GM12878 (cell line): ENCODE data around the gene MRPL18. TPM values are rescaled to one million over a fixed set of nuclear protein-coding genes. Genes with fewer than 3 reads are reported as not detected.

ENCODE experiments used
- ATAC-seq: fragments of 200-7000 bp; cut with Tn5 transposase; 3 replicates; pipeline ENCODE4 v1.9.1; 2020; ENCODE audit warnings: mild to moderate bottlenecking, moderate library complexity
- BruUV-seq: library from RNA; stranded (reverse); fragments of 400-500 nt; replicated peaks from 2 replicates; lab custom pipeline; 2021; lab: Mats Ljungman, UMichigan
- CTCF ChIA-PET: fragments of 300-600 bp; sonication (Branson Sonifier 250); formaldehyde crosslinking; extraction: SDS; loops from one replicate; lab custom pipeline; 2021; ENCODE audit warnings: inconsistent platforms; lab: Yijun Ruan, JAX
- POLR2A ChIA-PET: fragments of 350-600 bp; formaldehyde crosslinking; extraction: SDS; loops from one replicate; lab custom pipeline; 2021; ENCODE audit warnings: inconsistent platforms; lab: Charles Lee
- RAD21 ChIA-PET: fragments of 300-600 bp; sonication (Branson Sonifier 250); formaldehyde crosslinking; loops from one replicate; lab custom pipeline; 2023; ENCODE audit warnings: antibody characterized with exemption; ENCODE audit not compliant: unreplicated experiment; lab: Charles Lee
- SMC1A ChIA-PET: fragments of 300-600 bp; sonication (Branson Sonifier 250); formaldehyde crosslinking; loops from one replicate; lab custom pipeline; 2023; ENCODE audit not compliant: unreplicated experiment, uncharacterized antibody; lab: Charles Lee
- DNase-seq: peaks from one replicate; pipeline ENCODE4 v3.0.0-alpha.2; 2011; ENCODE audit warnings: low read depth, low spot score
- FAIRE-seq: peaks from 3 replicates; lab custom pipeline; 2011; peaks lifted over from hg19 to GRCh38; lab: Jason Lieb, UNC
- H2AFZ ChIP-seq: 2 replicates; pipeline ENCODE4 v1.6.0; 2011; ENCODE audit warnings: low read depth, low read length, control low read depth; ENCODE audit not compliant: control insufficient read depth
- H3K27ac ChIP-seq: 2 replicates; pipeline ENCODE4 v1.5.1; 2011; ENCODE audit warnings: control low read depth; ENCODE audit not compliant: control insufficient read depth, insufficient read depth
- H3K27me3 ChIP-seq, 2 experiments: replicated peaks in 1 of 2; 2 replicates each; pipeline versions ENCODE4 v1.6.0 to v1.6.1; 2011; ENCODE audit warnings: low read length in 1 of 2; ENCODE audit not compliant: control insufficient read depth in 2 of 2, insufficient read depth in 2 of 2
- H3K36me3 ChIP-seq, 2 experiments: 2 replicates each; pipeline ENCODE4 v1.5.1; 2011; ENCODE audit warnings: low read length in 1 of 2; ENCODE audit not compliant: control insufficient read depth in 2 of 2, insufficient read depth in 2 of 2
- H3K4me1 ChIP-seq: 2 replicates; pipeline ENCODE4 v1.6.1; 2011; ENCODE audit warnings: mild to moderate bottlenecking, low read length, moderate library complexity, mixed read lengths; ENCODE audit not compliant: control insufficient read depth, insufficient read depth
- H3K4me2 ChIP-seq: 2 replicates; pipeline ENCODE4 v1.6.0; 2011; ENCODE audit warnings: control low read depth; ENCODE audit not compliant: control insufficient read depth, insufficient read depth
- H3K4me3 ChIP-seq: fragments of 200-600 bp; sonication (generic); 2 replicates; pipeline ENCODE4 v1.5.1; 2016
- H3K79me2 ChIP-seq: 2 replicates; pipeline ENCODE4 v1.6.0; 2011; ENCODE audit warnings: low read length; ENCODE audit not compliant: control insufficient read depth, insufficient read depth
- H3K9ac ChIP-seq: 2 replicates; pipeline ENCODE4 v1.8.0; 2011; ENCODE audit warnings: low read length, control low read depth, mixed read lengths; ENCODE audit not compliant: control insufficient read depth, insufficient read depth
- H3K9me3 ChIP-seq: replicated peaks from 3 replicates; pipeline ENCODE4 v1.5.1; 2011; ENCODE audit warnings: mild to moderate bottlenecking, low read length; ENCODE audit not compliant: control insufficient read depth, insufficient read depth
- H4K20me1 ChIP-seq: 2 replicates; pipeline ENCODE4 v1.6.0; 2011; ENCODE audit not compliant: control insufficient read depth, insufficient read depth
- BCL11A ChIP-seq: IDR thresholded peaks from 2 replicates; pipeline ENCODE4 v1.6.1; 2011; ENCODE audit warnings: low read depth, low read length
- EED ChIP-seq: sonication (generic); IDR thresholded peaks from 2 replicates; pipeline ENCODE4 v1.6.1; 2016; ENCODE audit warnings: antibody characterized with exemption, low read depth
- ESRRA ChIP-seq: IDR thresholded peaks from 2 replicates; pipeline ENCODE4 v1.6.1; 2012; ENCODE audit warnings: mild to moderate bottlenecking, low read length, improper control_type of control experiment
- MLLT1 ChIP-seq: fragments of 450-650 bp; IDR thresholded peaks from 2 replicates; pipeline ENCODE4 v1.6.1; 2016; ENCODE audit warnings: mild to moderate bottlenecking
- NR2C2 ChIP-seq: IDR thresholded peaks from 2 replicates; pipeline ENCODE4 v1.6.1; 2011; ENCODE audit warnings: borderline replicate concordance, low read depth; ENCODE audit not compliant: control insufficient read depth, insufficient read length
- POLR2A ChIP-seq: IDR thresholded peaks from 2 replicates; pipeline ENCODE4 v1.6.1; 2011; ENCODE audit warnings: low read depth, mild to moderate bottlenecking, low read length
- POLR2AphosphoS2 ChIP-seq: IDR thresholded peaks from 2 replicates; pipeline ENCODE4 v1.6.1; 2011; ENCODE audit warnings: low read depth, mild to moderate bottlenecking, low read length, improper control_type of control experiment, moderate library complexity
- POLR2AphosphoS5 ChIP-seq: IDR thresholded peaks from 2 replicates; pipeline ENCODE4 v1.6.1; 2011; ENCODE audit warnings: mild to moderate bottlenecking, low read length, inconsistent platforms
- WGBS: methylation state at CpG from one replicate; pipeline ENCODE4 v1.1.6; 2016; ENCODE audit warnings: low lambda C conversion rate; ENCODE audit not compliant: insufficient replicate concordance, insufficient coverage; ENCODE audit errors: missing lambda C conversion rate; 5-methylcytosine and 5-hydroxymethylcytosine counted together
- in situ Hi-C: fragments of 300-500 bp; cut with MboI; formaldehyde crosslinking; loops from 9 replicates; pipeline ENCODE4 v1.14.3; 2018; ENCODE audit warnings: mixed read lengths
- intact Hi-C: fragments of 100-400 bp; cut with micrococcal nuclease; formaldehyde crosslinking; loops from one replicate; pipeline ENCODE4 v1.14.2; 2022; ENCODE audit not compliant: unreplicated experiment
- polyA plus RNA-seq, 11 experiments: library from polyadenylated mRNA; depleted of rRNA in 4 of 11; unstranded in 6 of 11; stranded (reverse) in 5 of 11; fragments of >200 nt; fragmentation: Nextera tagmentation in 4 of 11; fragmentation: Illumina TruSeq in 1 of 11; extraction: Ambion mirVana in 4 of 11; extraction: Trizol in 1 of 11; gene quantifications; 1 replicate in 1 of 11; 2 replicates in 10 of 11; pipeline versions ENCODE4 v1.2.1 to v1.2.3, GENCODE V29; 2011 to 2016; ENCODE audit warnings: inconsistent platforms in 2 of 11, missing spikeins in 2 of 11, low read depth in 1 of 11
- total RNA-seq, 4 experiments: library from RNA; depleted of rRNA in 3 of 4; stranded (reverse); fragments of >200 nt in 3 of 4; fragmentation: Illumina TruSeq in 1 of 4; extraction: Trizol in 1 of 4; gene quantifications; 2 replicates each; pipeline versions ENCODE4 v1.2.1 to v1.2.3, GENCODE V29; 2013 to 2021
- TF ChIP-seq, protein P1 (sequence below): fragments of 450-650 bp; formaldehyde crosslinking; IDR thresholded peaks from 2 replicates; pipeline ENCODE4 v1.5.0; 2022; ENCODE audit warnings: mild to moderate bottlenecking, missing genetic modification characterization

The MRPL18 gene
- total and polyA plus RNA-seq, 10 of the 15 experiments (the other 5 are each of a cell fraction or from before 2014, with no cell fraction given): 68.5 to 203 (median 116) TPM

GRCh38 chr6:159754959-159755914, 35.0 kb upstream of the MRPL18 start:
- H3K9ac ChIP-seq: no peak overlapping the region
- in situ Hi-C loops (no loop called here), intact Hi-C loops (no loop called here)
- ChIA-PET SMC1A (no interaction called here), CTCF (interaction anchor here (1.6 kb wide), 1 partner anchor 25 kb away, joined by 3 read pairs; no protein-coding TSS in a partner anchor), RAD21 (no interaction called here), POLR2A (no interaction called here)
- BruUV-seq: no TSS peak
- no peaks in the 10 kb centered on the region for H3K9me3 ChIP-seq
- H3K79me2 ChIP-seq: no peaks in the 10 kb centered on the region; the same call in 1 of the 2 replicates
- H3K4me2 ChIP-seq: no peak overlapping the region
- ATAC-seq (no peak; the same call in 2 of the 3 replicates), DNase-seq (no peak), FAIRE-seq (no peak)
- H3K36me3 ChIP-seq: peaks cover 12 to 33% of the 10 kb centered on the region in 2 experiments
- no peak overlapping the region for H3K4me3 ChIP-seq
- H3K27me3 ChIP-seq: no peaks in the 10 kb centered on the region
- TF ChIP-seq, protein P1, sequence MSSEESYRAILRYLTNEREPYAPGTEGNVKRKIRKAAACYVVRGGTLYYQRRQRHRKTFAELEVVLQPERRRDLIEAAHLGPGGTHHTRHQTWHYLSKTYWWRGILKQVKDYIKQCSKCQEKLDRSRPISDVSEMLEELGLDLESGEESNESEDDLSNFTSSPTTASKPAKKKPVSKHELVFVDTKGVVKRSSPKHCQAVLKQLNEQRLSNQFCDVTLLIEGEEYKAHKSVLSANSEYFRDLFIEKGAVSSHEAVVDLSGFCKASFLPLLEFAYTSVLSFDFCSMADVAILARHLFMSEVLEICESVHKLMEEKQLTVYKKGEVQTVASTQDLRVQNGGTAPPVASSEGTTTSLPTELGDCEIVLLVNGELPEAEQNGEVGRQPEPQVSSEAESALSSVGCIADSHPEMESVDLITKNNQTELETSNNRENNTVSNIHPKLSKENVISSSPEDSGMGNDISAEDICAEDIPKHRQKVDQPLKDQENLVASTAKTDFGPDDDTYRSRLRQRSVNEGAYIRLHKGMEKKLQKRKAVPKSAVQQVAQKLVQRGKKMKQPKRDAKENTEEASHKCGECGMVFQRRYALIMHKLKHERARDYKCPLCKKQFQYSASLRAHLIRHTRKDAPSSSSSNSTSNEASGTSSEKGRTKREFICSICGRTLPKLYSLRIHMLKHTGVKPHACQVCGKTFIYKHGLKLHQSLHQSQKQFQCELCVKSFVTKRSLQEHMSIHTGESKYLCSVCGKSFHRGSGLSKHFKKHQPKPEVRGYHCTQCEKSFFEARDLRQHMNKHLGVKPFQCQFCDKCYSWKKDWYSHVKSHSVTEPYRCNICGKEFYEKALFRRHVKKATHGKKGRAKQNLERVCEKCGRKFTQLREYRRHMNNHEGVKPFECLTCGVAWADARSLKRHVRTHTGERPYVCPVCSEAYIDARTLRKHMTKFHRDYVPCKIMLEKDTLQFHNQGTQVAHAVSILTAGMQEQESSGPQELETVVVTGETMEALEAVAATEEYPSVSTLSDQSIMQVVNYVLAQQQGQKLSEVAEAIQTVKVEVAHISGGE (CRISPR knock-in tag): no peak
- TF ChIP-seq ESRRA (no peak), BCL11A (no peak), POLR2AphosphoS5 (peak; percentile 64), NR2C2 (no peak), POLR2AphosphoS2 (no peak), POLR2A (peak; percentile 25; the same call in 1 of the 2 replicates), MLLT1 (no peak), EED (no peak)
- H3K4me1 ChIP-seq: no peaks in the 10 kb centered on the region
- 94% methylated on average over 15 of the region's 15 CpGs for WGBS
- H2AFZ ChIP-seq: no peak overlapping the region
- H3K27ac ChIP-seq: no peak overlapping the region
- no peaks in the 10 kb centered on the region for H4K20me1 ChIP-seq
